ENCODE measurements around the gene SV2A.

- no peak for TF ChIP-seq CTCF (conservative IDR thresholded peaks at IDR 0.05; ENCODE audit: low read length)
- TF ChIP-seq EZH2phosphoT487 (IDR thresholded peaks at IDR 0.05; ENCODE audit: borderline replicate concordance, low read depth, low read length) = no peak
Observed at GRCh38 chr1:149906570-149907075, 11.0 kb downstream of the SV2A start.

Data from OCI-LY7 (cell line).